ENCODE data around the gene LARP4B.

DNA sequence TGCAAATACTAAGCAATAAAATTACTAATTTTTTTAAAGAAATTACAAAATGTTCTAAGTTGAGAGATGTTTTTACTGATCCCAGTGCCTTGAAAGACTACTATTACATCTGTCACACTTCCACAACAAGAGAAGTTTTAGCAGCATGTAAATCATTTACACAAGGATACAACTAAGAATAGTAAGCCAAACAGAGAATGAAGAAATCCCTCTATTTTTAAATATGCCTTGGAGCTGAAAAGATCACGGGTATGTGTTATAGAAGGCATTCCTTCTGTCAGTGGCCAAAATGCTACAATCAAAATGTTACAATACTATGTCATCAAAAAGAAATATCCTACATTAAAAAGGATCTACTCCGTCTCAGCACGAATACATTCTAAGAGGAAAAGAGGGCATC lies 52.6 kb downstream of the LARP4B start:
- TF ChIP-seq CTCF (IDR thresholded peaks at IDR 0.05) (no peak), POLR2A (IDR thresholded peaks at IDR 0.05) (no peak)

Data from uterus (tissue), 2 donors.